Measurements from ENCODE around the gene PABPN1. TPM values are rescaled to one million over a fixed set of nuclear protein-coding genes. Genes with fewer than 3 reads are reported as not detected.
A peak's percentile ranks its signal among the peaks of the same experiment; 100 is the strongest.

Gene PABPN1
- total RNA-seq, 4 donors from 2014 or later: 79.3 to 149 (median 116) TPM

DNA sequence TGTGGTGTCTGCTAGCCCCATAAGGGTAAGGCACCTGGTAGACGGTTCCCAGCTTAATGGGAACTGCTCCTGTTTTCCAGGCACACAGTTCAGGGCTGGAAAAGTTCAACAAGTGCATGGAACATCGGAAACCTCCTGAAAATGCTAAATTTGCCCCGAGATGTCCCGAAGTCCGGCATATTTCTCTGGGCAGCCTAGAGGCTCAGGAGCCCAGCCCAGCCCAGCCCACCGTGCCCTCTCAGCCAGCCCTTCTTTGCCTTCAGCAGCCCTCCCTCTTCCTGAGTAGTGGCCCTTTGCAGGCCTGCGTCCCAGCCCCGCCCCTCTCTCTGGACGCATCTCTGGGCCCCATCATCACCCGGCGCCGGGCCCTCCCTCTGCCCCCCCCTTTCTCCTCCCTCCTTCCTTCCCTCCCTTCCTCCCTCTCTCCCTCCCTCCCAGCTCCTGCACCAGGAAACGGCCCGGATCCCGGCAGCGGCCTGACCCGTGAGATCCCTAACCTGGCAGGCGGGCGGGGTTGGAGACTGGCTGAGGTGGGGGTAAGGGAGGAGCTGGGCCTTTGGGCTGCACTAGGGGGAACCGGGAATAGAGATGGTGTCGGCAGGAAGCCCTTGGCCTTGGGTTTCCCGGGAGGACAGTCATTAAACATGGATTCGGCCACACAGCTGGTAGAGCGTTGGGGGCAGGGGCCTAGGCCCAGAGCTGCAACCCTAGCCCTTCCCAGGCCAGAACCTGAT lies 14.7 kb upstream of the PABPN1 start, which contains the start of gene BCL2L2:
BCL2L2 (plus strand) TSS at position 422 of the 734 bp plus-strand sequence. CDS start 935 bp downstream, outside the sequence.
- no peaks in the 10 kb centered on the region for H3K27me3 ChIP-seq
- peaks cover 0 to 36% (median 0%) of the 10 kb centered on the region in 3 donors for H3K36me3 ChIP-seq
- DNase-seq: peak; percentile 78 to 95 (median 93)
- peak within 1 kb of the TSS; percentile 77 to 89 (median 85) for H3K27ac ChIP-seq
- peaks cover 0 to 37% (median 4%) of the 10 kb centered on the region in 4 donors for H3K4me1 ChIP-seq
- no peaks in the 10 kb centered on the region for H3K9me3 ChIP-seq
- TF ChIP-seq CTCF (IDR thresholded peaks at IDR 0.05) (no peak), POLR2A (IDR thresholded peaks at IDR 0.05) (peak; percentile 57 to 81)
- peak within 1 kb of the TSS; percentile 53 to 75 (median 62) for H3K4me3 ChIP-seq

DNA sequence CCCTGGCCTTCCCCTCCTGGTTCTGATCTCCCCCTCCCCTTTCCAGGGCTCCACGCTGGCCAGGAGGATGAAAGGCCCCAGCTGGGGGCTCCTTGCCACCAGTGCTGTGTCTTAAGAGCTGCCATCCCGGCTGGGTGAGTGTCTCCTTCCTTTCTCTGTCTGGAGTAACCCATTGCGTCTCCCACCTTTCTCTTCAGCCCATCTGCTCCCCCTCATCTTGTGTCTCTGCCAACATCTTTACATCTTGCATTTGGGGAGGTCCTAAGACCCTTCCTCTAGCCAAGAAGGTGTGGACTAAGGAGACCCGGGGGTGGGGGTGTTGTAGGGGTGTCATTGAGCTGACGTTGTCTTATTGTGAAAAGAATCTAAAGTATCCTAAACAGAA lies 14.1 kb upstream of the PABPN1 start:
- peak overlapping the region; percentile 77 to 89 (median 85) for H3K27ac ChIP-seq
- TF ChIP-seq CTCF (IDR thresholded peaks at IDR 0.05) (no peak), POLR2A (IDR thresholded peaks at IDR 0.05) (no peak)
- peak overlapping the region; percentile 53 to 75 (median 62) for H3K4me3 ChIP-seq
- H3K36me3 ChIP-seq: peaks cover 0 to 36% (median 0%) of the 10 kb centered on the region in 3 donors
- H3K4me1 ChIP-seq: peaks cover 0 to 37% (median 4%) of the 10 kb centered on the region in 4 donors
- no peaks in the 10 kb centered on the region for H3K27me3 ChIP-seq
- no peaks in the 10 kb centered on the region for H3K9me3 ChIP-seq
- no peak for DNase-seq

DNA sequence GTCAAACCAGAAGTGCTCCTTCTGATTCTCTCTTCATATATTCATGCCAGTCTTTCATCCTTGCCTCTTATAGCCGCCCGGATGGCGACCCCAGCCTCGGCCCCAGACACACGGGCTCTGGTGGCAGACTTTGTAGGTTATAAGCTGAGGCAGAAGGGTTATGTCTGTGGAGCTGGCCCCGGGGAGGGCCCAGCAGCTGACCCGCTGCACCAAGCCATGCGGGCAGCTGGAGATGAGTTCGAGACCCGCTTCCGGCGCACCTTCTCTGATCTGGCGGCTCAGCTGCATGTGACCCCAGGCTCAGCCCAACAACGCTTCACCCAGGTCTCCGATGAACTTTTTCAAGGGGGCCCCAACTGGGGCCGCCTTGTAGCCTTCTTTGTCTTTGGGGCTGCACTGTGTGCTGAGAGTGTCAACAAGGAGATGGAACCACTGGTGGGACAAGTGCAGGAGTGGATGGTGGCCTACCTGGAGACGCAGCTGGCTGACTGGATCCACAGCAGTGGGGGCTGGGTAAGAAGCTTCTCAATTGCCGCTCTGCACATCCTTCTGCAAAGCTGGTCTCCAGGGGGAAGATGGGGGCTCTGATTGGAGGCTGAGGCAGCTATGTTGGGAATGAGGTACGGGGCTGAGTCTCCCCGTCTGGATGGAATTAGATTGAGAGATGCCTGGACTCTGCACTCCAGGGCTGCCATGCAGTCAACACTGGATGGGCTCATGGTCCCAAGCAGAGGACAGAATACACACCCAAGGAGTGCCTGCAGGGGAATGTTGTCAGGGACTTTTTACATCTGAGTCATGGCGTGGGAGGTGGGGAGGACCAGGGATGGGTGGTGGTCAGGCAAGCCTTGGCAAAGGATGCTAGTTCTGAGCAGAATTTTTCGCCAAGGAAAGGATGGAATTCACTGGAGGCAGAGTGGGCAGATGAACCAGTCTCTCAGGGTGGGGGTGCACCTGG lies 13.3 kb upstream of the PABPN1 start:
- H3K27ac ChIP-seq: no peak overlapping the region
- no peak for DNase-seq
- peak overlapping the region in 2 of 4 donors; percentile 69 to 75 for H3K4me3 ChIP-seq
- TF ChIP-seq CTCF (IDR thresholded peaks at IDR 0.05) (no peak), POLR2A (IDR thresholded peaks at IDR 0.05) (no peak)
- no peaks in the 10 kb centered on the region for H3K27me3 ChIP-seq
- no peaks in the 10 kb centered on the region for H3K9me3 ChIP-seq
- H3K4me1 ChIP-seq: peaks cover 0 to 37% (median 4%) of the 10 kb centered on the region in 4 donors
- H3K36me3 ChIP-seq: peaks cover 0 to 36% (median 0%) of the 10 kb centered on the region in 3 donors

- no peak for DNase-seq
- Histone ChIP-seq H3K27me3 (no peaks in the 10 kb centered on the region), H3K36me3 (peaks cover 0 to 36% (median 0%) of the 10 kb centered on the region in 3 donors), H3K9me3 (no peaks in the 10 kb centered on the region), H3K4me1 (peaks cover 0 to 37% (median 4%) of the 10 kb centered on the region in 4 donors), H3K27ac (no peak overlapping the region), H3K4me3 (peak overlapping the region in 1 of 4 donors; percentile 69)
- TF ChIP-seq CTCF (IDR thresholded peaks at IDR 0.05) (no peak), POLR2A (IDR thresholded peaks at IDR 0.05) (no peak)
Measured at GRCh38 chr14:23308721-23309445, 12.4 kb upstream of the PABPN1 start.

DNA sequence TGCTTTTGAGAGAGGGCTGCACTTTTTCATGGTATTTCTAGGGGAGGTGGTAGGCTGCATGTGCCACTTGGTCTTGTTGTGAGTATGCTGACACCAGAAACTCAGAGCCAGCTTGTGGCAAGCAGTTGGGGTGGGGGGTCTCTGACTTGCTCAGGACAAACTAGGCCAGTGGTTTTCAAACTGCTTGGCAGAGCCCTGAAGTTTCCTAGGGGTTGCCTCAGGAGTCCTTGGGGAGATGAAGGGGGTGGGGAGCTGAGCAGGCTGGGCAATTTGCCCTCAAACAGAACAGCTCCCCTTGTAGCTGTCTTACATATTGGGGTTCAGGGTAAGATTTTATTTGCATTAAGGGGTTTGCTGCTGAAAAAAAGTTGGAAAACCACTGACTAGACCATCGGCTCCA lies 10.7 kb upstream of the PABPN1 start:
- no peak for TF ChIP-seq CTCF (IDR thresholded peaks at IDR 0.05)
- TF ChIP-seq POLR2A (IDR thresholded peaks at IDR 0.05): no peak
- Histone ChIP-seq H3K27ac (no peak overlapping the region), H3K4me1 (peaks cover 0 to 36% (median 4%) of the 10 kb centered on the region in 4 donors), H3K36me3 (peaks cover 0 to 36% (median 0%) of the 10 kb centered on the region in 3 donors), H3K4me3 (no peak overlapping the region), H3K27me3 (no peaks in the 10 kb centered on the region), H3K9me3 (no peaks in the 10 kb centered on the region)
- no peak for DNase-seq

Data from Peyer's patch (tissue), 4 donors.